Neuronal stem cell (in vitro differentiated cells): ENCODE data around the gene SMIM23.

Experiments used
- DNase-seq: peaks from one replicate; pipeline ENCODE4 v3.0.0-alpha.2; 2013; ENCODE audit warnings: low spot score
- H2AFZ ChIP-seq: one replicate; pipeline ENCODE4 v1.6.1; 2013; ENCODE audit warnings: mild to moderate bottlenecking, low read length, inconsistent platforms
- H2AK5ac ChIP-seq: 2 replicates; pipeline ENCODE4 v1.6.1; 2013; ENCODE audit warnings: low read depth, mild to moderate bottlenecking, inconsistent platforms, low read length, moderate library complexity, mixed read lengths
- H2BK120ac ChIP-seq: 2 replicates; pipeline ENCODE4 v1.6.1; 2013; ENCODE audit warnings: low read depth, mild to moderate bottlenecking, inconsistent platforms, low read length, moderate library complexity, mixed read lengths
- H2BK12ac ChIP-seq: one replicate; pipeline ENCODE4 v1.6.1; 2013; ENCODE audit warnings: low read length, inconsistent platforms
- H2BK15ac ChIP-seq: 2 replicates; pipeline ENCODE4 v1.6.1; 2013; ENCODE audit warnings: mild to moderate bottlenecking, low read length, inconsistent platforms, mixed read lengths
- H2BK5ac ChIP-seq: one replicate; pipeline ENCODE4 v1.6.1; 2013; ENCODE audit warnings: inconsistent platforms, mild to moderate bottlenecking, low read length, moderate library complexity
- H3K14ac ChIP-seq: one replicate; pipeline ENCODE4 v1.6.1; 2013; ENCODE audit warnings: low read length, inconsistent platforms
- H3K18ac ChIP-seq: 2 replicates; pipeline ENCODE4 v1.6.1; 2013; ENCODE audit warnings: low read length, inconsistent platforms
- H3K23ac ChIP-seq: 2 replicates; pipeline ENCODE4 v1.6.1; 2013; ENCODE audit warnings: low read depth, mild to moderate bottlenecking, mixed read lengths, low read length, inconsistent platforms; ENCODE audit not compliant: poor library complexity
- H3K27ac ChIP-seq: replicated peaks from 3 replicates; pipeline ENCODE4 v1.5.1; 2013; ENCODE audit warnings: low read length, inconsistent platforms
- H3K27me3 ChIP-seq, 3 experiments: 2 replicates each; pipeline ENCODE4 v1.6.1; 2013; ENCODE audit warnings: low read length in 3 of 3, mild to moderate bottlenecking in 2 of 3, inconsistent platforms in 1 of 3, low read depth in 1 of 3, mixed read lengths in 1 of 3, moderate library complexity in 1 of 3; ENCODE audit not compliant: control insufficient read depth in 3 of 3, insufficient read depth in 3 of 3
- H3K36me3 ChIP-seq, 2 donors: replicated peaks in 1 of 2; 2 replicates each; pipeline ENCODE4 v1.6.1; 2013; ENCODE audit warnings: low read length in 2 of 2; ENCODE audit not compliant: control insufficient read depth in 2 of 2, insufficient read depth in 2 of 2
- H3K4ac ChIP-seq: 2 replicates; pipeline ENCODE4 v1.6.1; 2013; ENCODE audit warnings: inconsistent platforms, mild to moderate bottlenecking, low read length, moderate library complexity
- H3K4me1 ChIP-seq, 2 donors: 1 replicate in 1 of 2; 2 replicates in 1 of 2; pipeline ENCODE4 v1.6.1; 2013; ENCODE audit warnings: low read length in 2 of 2, low read depth in 1 of 2; ENCODE audit not compliant: control insufficient read depth in 2 of 2, insufficient read depth in 1 of 2
- H3K4me2 ChIP-seq: one replicate; pipeline ENCODE4 v1.6.1; 2013; ENCODE audit warnings: mild to moderate bottlenecking, low read length, inconsistent platforms; ENCODE audit not compliant: insufficient read depth, poor library complexity, severe bottlenecking
- H3K4me3 ChIP-seq, 2 donors: 2 replicates each; pipeline ENCODE4 v1.5.1; 2013; ENCODE audit warnings: low read length in 2 of 2, mild to moderate bottlenecking in 2 of 2, inconsistent platforms in 1 of 2, moderate library complexity in 1 of 2
- H3K79me1 ChIP-seq: one replicate; pipeline ENCODE4 v1.6.1; 2013; ENCODE audit warnings: low read depth, mild to moderate bottlenecking, inconsistent platforms, low read length, moderate library complexity
- H3K9ac ChIP-seq: one replicate; pipeline ENCODE4 v1.6.1; 2013; ENCODE audit warnings: mild to moderate bottlenecking, low read depth, low read length, inconsistent platforms; ENCODE audit not compliant: poor library complexity
- H3K9me3 ChIP-seq, 2 donors: replicated peaks in 1 of 2; 2 replicates each; pipeline versions ENCODE3 to v1.6.1; 2013; ENCODE audit warnings: low read length in 2 of 2, mild to moderate bottlenecking in 2 of 2, inconsistent platforms in 1 of 2, low read depth in 1 of 2, mixed read lengths in 1 of 2, moderate library complexity in 1 of 2; ENCODE audit not compliant: control insufficient read depth in 2 of 2, insufficient read depth in 1 of 2
- H4K8ac ChIP-seq: one replicate; pipeline ENCODE4 v1.6.1; 2013; ENCODE audit warnings: low read depth, mild to moderate bottlenecking, inconsistent platforms, low read length, moderate library complexity
- H4K91ac ChIP-seq: one replicate; pipeline ENCODE4 v1.6.1; 2013; ENCODE audit warnings: low read length, low read depth, mild to moderate bottlenecking, inconsistent platforms; ENCODE audit not compliant: poor library complexity
- WGBS, 2 donors: extraction: QIAGEN DNeasy Blood & Tissue Kit; methylation state at CpG; one replicate each; pipeline ENCODE4 v1.1.7; 2013; ENCODE audit warnings: missing lambda C conversion rate in 2 of 2, mixed read lengths in 1 of 2; ENCODE audit not compliant: insufficient read length in 2 of 2, insufficient replicate concordance in 1 of 2; ENCODE audit errors: extremely low coverage in 2 of 2; 5-methylcytosine and 5-hydroxymethylcytosine counted together

The SMIM23 gene

GRCh38 chr5:171810227-171810626, 24.6 kb downstream of the SMIM23 start:
- Histone ChIP-seq H2BK15ac (no peak overlapping the region), H3K23ac (no peak overlapping the region), H3K4me2 (no peak overlapping the region), H3K18ac (no peak overlapping the region), H3K4ac (no peak overlapping the region), H3K9ac (no peak overlapping the region), H2AFZ (no peak overlapping the region), H3K14ac (no peak overlapping the region), H2BK5ac (no peak overlapping the region), H3K27ac (no peak overlapping the region), H4K8ac (no peak overlapping the region), H3K4me3 (no peak overlapping the region), H3K9me3 (no peaks in the 10 kb centered on the region), H3K27me3 (peaks cover 0 to 26% (median 0%) of the 10 kb centered on the region in 3 experiments), H2AK5ac (no peak overlapping the region), H2BK120ac (no peak overlapping the region), H4K91ac (no peak overlapping the region), H3K79me1 (no peaks in the 10 kb centered on the region), H3K4me1 (peaks cover 0 to 2% of the 10 kb centered on the region in 2 donors), H3K36me3 (no peaks in the 10 kb centered on the region), H2BK12ac (no peak overlapping the region)
- WGBS, 2 donors, result no CpG with 5 or more reads among the region's 11 CpGs
- no peak for DNase-seq

- no peak overlapping the region for H4K91ac ChIP-seq
- H3K9ac ChIP-seq, result no peak overlapping the region
- H2AFZ ChIP-seq, result no peak overlapping the region
- H3K4ac ChIP-seq, result no peak overlapping the region
- no peaks in the 10 kb centered on the region for H3K36me3 ChIP-seq
- no peak overlapping the region for H2BK5ac ChIP-seq
- no peak overlapping the region for H3K14ac ChIP-seq
- no peak overlapping the region for H3K18ac ChIP-seq
- no peak overlapping the region for H2AK5ac ChIP-seq
- no peak overlapping the region for H2BK120ac ChIP-seq
- H3K79me1 ChIP-seq, result no peaks in the 10 kb centered on the region
- no peak for DNase-seq
- H3K27me3 ChIP-seq, result peaks cover 0 to 20% (median 0%) of the 10 kb centered on the region in 3 experiments
- H2BK15ac ChIP-seq, result no peak overlapping the region
- no peak overlapping the region for H3K4me2 ChIP-seq
- WGBS, 2 donors, result no CpG with 5 or more reads among the region's 4 CpGs
- no peaks in the 10 kb centered on the region for H3K9me3 ChIP-seq
- no peak overlapping the region for H3K27ac ChIP-seq
- H3K4me3 ChIP-seq, result no peak overlapping the region
- H4K8ac ChIP-seq, result no peak overlapping the region
- H2BK12ac ChIP-seq, result no peak overlapping the region
- no peak overlapping the region for H3K23ac ChIP-seq
- H3K4me1 ChIP-seq, result no peaks in the 10 kb centered on the region
These were observed 27.7 kb downstream of the SMIM23 start for GRCh38 chr5:171813270-171813669.

DNA sequence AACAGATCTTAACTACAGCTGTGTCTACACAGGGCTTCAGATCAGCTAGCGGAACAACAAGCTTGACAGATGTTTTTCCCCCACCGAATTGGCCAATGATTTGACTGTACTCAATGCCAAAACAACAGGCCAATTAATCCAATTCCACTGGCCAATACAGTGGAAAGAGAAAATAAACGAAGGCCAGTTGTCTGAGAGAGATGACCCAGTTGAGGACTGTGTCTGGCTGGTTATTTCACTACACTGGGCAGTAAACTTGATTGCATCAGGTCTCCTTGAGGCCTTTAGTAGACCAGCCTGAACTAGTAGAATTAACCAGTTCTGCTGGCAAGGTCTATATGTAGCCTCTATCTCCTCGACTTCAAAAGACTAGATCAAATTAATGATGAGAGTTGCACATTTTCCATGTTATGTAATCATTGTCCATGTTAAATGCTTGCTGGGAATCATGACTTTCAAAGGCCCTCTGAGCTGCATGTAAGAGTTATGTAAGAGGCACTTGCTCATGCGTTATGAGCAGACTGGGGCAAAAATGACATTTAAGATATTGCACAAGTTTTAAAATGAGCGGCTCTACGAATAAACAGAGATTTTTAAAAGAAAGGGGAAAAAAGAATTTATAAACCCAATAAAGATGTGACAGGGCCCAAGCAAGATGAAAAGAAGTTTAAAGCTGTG, 28.3 kb downstream of the SMIM23 start:
- no peak overlapping the region for H3K18ac ChIP-seq
- WGBS, 2 donors, result no CpG with 5 or more reads among the region's 7 CpGs

GRCh38 chr5:171816666-171817065, 31.0 kb downstream of the SMIM23 start:
- peaks cover 0 to 11% (median 0%) of the 10 kb centered on the region in 3 experiments for H3K27me3 ChIP-seq
- H4K8ac ChIP-seq, result no peak overlapping the region
- no peak overlapping the region for H3K18ac ChIP-seq
- no peak overlapping the region for H2BK5ac ChIP-seq
- no peaks in the 10 kb centered on the region for H3K4me1 ChIP-seq
- DNase-seq, result no peak
- H3K79me1 ChIP-seq, result no peaks in the 10 kb centered on the region
- no peak overlapping the region for H3K4ac ChIP-seq
- no peak overlapping the region for H3K4me2 ChIP-seq
- no peak overlapping the region for H3K14ac ChIP-seq
- no peaks in the 10 kb centered on the region for H3K9me3 ChIP-seq
- H2BK120ac ChIP-seq, result no peak overlapping the region
- no peak overlapping the region for H4K91ac ChIP-seq
- H3K27ac ChIP-seq, result no peak overlapping the region
- no peak overlapping the region for H3K23ac ChIP-seq
- H3K36me3 ChIP-seq, result no peaks in the 10 kb centered on the region
- H3K9ac ChIP-seq, result no peak overlapping the region
- no peak overlapping the region for H2AK5ac ChIP-seq
- H2BK15ac ChIP-seq, result no peak overlapping the region
- no peak overlapping the region for H3K4me3 ChIP-seq
- no peak overlapping the region for H2AFZ ChIP-seq
- H2BK12ac ChIP-seq, result no peak overlapping the region
- no CpG with 5 or more reads among the region's 1 CpG for WGBS, 2 donors

More for the DNA sequence above, 28.3 kb downstream of the SMIM23 start:
- Histone ChIP-seq H2BK5ac (no peak overlapping the region), H3K27me3 (peaks cover 0 to 20% (median 0%) of the 10 kb centered on the region in 3 experiments), H3K36me3 (no peaks in the 10 kb centered on the region), H2BK120ac (no peak overlapping the region), H3K23ac (no peak overlapping the region), H4K8ac (no peak overlapping the region), H3K79me1 (no peaks in the 10 kb centered on the region), H3K14ac (no peak overlapping the region), H3K9me3 (no peaks in the 10 kb centered on the region), H3K4ac (no peak overlapping the region), H3K4me3 (no peak overlapping the region), H2AFZ (no peak overlapping the region), H3K27ac (no peak overlapping the region), H3K9ac (no peak overlapping the region), H3K4me2 (no peak overlapping the region), H3K4me1 (no peaks in the 10 kb centered on the region), H2AK5ac (no peak overlapping the region), H2BK15ac (no peak overlapping the region), H2BK12ac (no peak overlapping the region), H4K91ac (no peak overlapping the region)
- no peak for DNase-seq
